HepG2 (cell line): Measurements from ENCODE around the gene TIMM10.

Experiments used
- ELF1 ChIP-seq: sonication (generic); formaldehyde crosslinking; IDR thresholded peaks from 2 replicates; pipeline ENCODE4 v1.4.0; 2020; ENCODE audit warnings: missing genetic modification reagents
- PHF8 ChIP-seq: sonication (generic); formaldehyde crosslinking; IDR thresholded peaks from 2 replicates; pipeline ENCODE4 v1.5.0; 2020; ENCODE audit warnings: missing genetic modification reagents

GRCh38 chr11:57543593-57543992, 13.0 kb upstream of the TIMM10 start:
- TF ChIP-seq PHF8 (CRISPR knock-in tag) (no peak), ELF1 (CRISPR knock-in tag) (no peak)
